K562 (cell line): ENCODE data around the gene SPCS3. TPM values are rescaled to one million over a fixed set of nuclear protein-coding genes. Genes with fewer than 3 reads are reported as not detected.

Experiments used
- ARID1B ChIP-seq: fragments of 450-650 bp; IDR thresholded peaks from 2 replicates; pipeline ENCODE4 v1.6.1; 2016; ENCODE audit warnings: antibody characterized with exemption, mild to moderate bottlenecking, inconsistent platforms
- CCAR2 ChIP-seq: fragments of 200-400 bp; formaldehyde crosslinking; IDR thresholded peaks from 2 replicates; pipeline ENCODE4 v1.6.1; 2017; ENCODE audit warnings: mild to moderate bottlenecking, low read depth, low read length
- CGGBP1 ChIP-seq: fragments of 250-450 bp; sonication (Bioruptor Pico); IDR thresholded peaks from 2 replicates; pipeline ENCODE4 v1.9.0; 2021; ENCODE audit warnings: mild to moderate bottlenecking
- CSDE1 ChIP-seq, 2 experiments: fragments of 450-650 bp; IDR thresholded peaks; 2 replicates each; pipeline ENCODE4 v1.6.1; 2016; ENCODE audit warnings: mild to moderate bottlenecking in 1 of 2
- DPF2 ChIP-seq: fragments of 450-650 bp; IDR thresholded peaks from 2 replicates; pipeline ENCODE4 v1.6.1; 2016
- EZH2 ChIP-seq: IDR thresholded peaks from 2 replicates; pipeline ENCODE4 v1.6.1; 2012; ENCODE audit warnings: low read depth, mild to moderate bottlenecking, inconsistent platforms, low read length, borderline replicate concordance
- HDAC6 ChIP-seq: IDR thresholded peaks from 2 replicates; pipeline ENCODE4 v1.6.1; 2012; ENCODE audit warnings: low read depth, mild to moderate bottlenecking, control low read depth, inconsistent platforms, low read length, moderate library complexity
- HNRNPUL1 ChIP-seq: fragments of 200-400 bp; formaldehyde crosslinking; IDR thresholded peaks from 2 replicates; pipeline ENCODE4 v1.6.1; 2017; ENCODE audit warnings: low read length
- IRF1 ChIP-seq: sonication (generic); formaldehyde crosslinking; IDR thresholded peaks from 2 replicates; pipeline ENCODE4 v1.8.0; 2022; ENCODE audit warnings: missing genetic modification reagents, mild to moderate bottlenecking, borderline replicate concordance
- KDM5B ChIP-seq: fragments of 200-600 bp; sonication (generic); IDR thresholded peaks from 2 replicates; pipeline ENCODE4 v1.6.1; 2012; ENCODE audit warnings: low read depth, mild to moderate bottlenecking, moderate library complexity, low read length, control low read depth, inconsistent platforms; ENCODE audit not compliant: insufficient replicate concordance
- MAFG ChIP-seq: fragments of 450-650 bp; conservative IDR thresholded peaks from 2 replicates; pipeline ENCODE4 v1.6.1; 2016; ENCODE audit warnings: missing genetic modification characterization, missing compliant biosample characterization
- MTA3 ChIP-seq: fragments of 450-650 bp; formaldehyde crosslinking; IDR thresholded peaks from 2 replicates; pipeline ENCODE4 v1.6.1; 2017; ENCODE audit warnings: mild to moderate bottlenecking, borderline replicate concordance
- POLR2B ChIP-seq: fragments of 450-650 bp; IDR thresholded peaks from 2 replicates; pipeline ENCODE4 v1.6.1; 2018; ENCODE audit warnings: low read depth; ENCODE audit not compliant: partially characterized antibody
- POU5F1 ChIP-seq: fragments of 150-350 bp; IDR thresholded peaks from 2 replicates; pipeline ENCODE4 v1.6.1; 2014; ENCODE audit warnings: borderline replicate concordance, low read length, low read depth, mild to moderate bottlenecking; ENCODE audit not compliant: partially characterized antibody
- RFX5 ChIP-seq: IDR thresholded peaks from 2 replicates; pipeline ENCODE4 v1.6.1; 2011; ENCODE audit warnings: low read depth, mild to moderate bottlenecking, improper control_type of control experiment, low read length
- RNF2 ChIP-seq: sonication (generic); IDR thresholded peaks from 2 replicates; pipeline ENCODE4 v1.6.1; 2016
- ZNF12 ChIP-seq: sonication (generic); formaldehyde crosslinking; IDR thresholded peaks from 2 replicates; pipeline ENCODE4 v1.4.0; 2020; ENCODE audit warnings: mild to moderate bottlenecking, missing genetic modification reagents
- ZNF253 ChIP-seq: fragments of 250-450 bp; sonication (Bioruptor Pico); conservative IDR thresholded peaks from 2 replicates; pipeline ENCODE4 v1.6.1; 2021; ENCODE audit warnings: mild to moderate bottlenecking
- ZNF316 ChIP-seq: fragments of 450-650 bp; IDR thresholded peaks from 2 replicates; pipeline ENCODE4 v1.6.1; 2016
- ZNF324 ChIP-seq: fragments of 250-450 bp; sonication (Bioruptor Pico); IDR thresholded peaks from 2 replicates; pipeline ENCODE4 v1.4.0; 2020; ENCODE audit warnings: mild to moderate bottlenecking
- ZNF766 ChIP-seq: fragments of 200-800 bp; sonication (Bioruptor generic); conservative IDR thresholded peaks from 2 replicates; pipeline ENCODE4 v1.6.1; 2016; ENCODE audit warnings: missing genetic modification characterization, missing compliant biosample characterization
- polyA plus RNA-seq, 8 experiments: library from polyadenylated mRNA; depleted of rRNA in 4 of 8; stranded (reverse) in 5 of 8; unstranded in 3 of 8; fragments of >200 nt; fragmentation: Nextera tagmentation in 2 of 8; fragmentation: Illumina TruSeq in 1 of 8; extraction: Ambion mirVana in 2 of 8; extraction: Trizol in 1 of 8; gene quantifications; 2 replicates each; pipeline versions ENCODE4 v1.2.1 to v1.2.3, GENCODE V29; 2011 to 2014; ENCODE audit warnings: inconsistent platforms in 1 of 8, missing spikeins in 1 of 8
- total RNA-seq, 7 experiments: library from RNA; depleted of rRNA in 6 of 7; stranded (reverse); fragments of >200 nt in 6 of 7; fragmentation: Illumina TruSeq in 2 of 7; extraction: Trizol in 2 of 7; gene quantifications; 2 replicates each; pipeline versions ENCODE4 v1.2.1 to v1.2.3, GENCODE V29; 2011 to 2021; ENCODE audit warnings: low replicate concordance in 1 of 7
- TF ChIP-seq, protein P1 (sequence below), 2 experiments: fragments of 450-650 bp; formaldehyde crosslinking in 1 of 2; IDR thresholded peaks; 2 replicates each; pipeline versions ENCODE4 v1.4.0 to v1.6.1; 2014 to 2020; ENCODE audit warnings: mild to moderate bottlenecking in 2 of 2, borderline replicate concordance in 1 of 2, low read depth in 1 of 2

Gene SPCS3
- total and polyA plus RNA-seq, 9 of the 15 experiments (the other 6 are each of a cell fraction or from before 2014, with no cell fraction given): 64.6 to 196 (median 85.4) TPM

DNA sequence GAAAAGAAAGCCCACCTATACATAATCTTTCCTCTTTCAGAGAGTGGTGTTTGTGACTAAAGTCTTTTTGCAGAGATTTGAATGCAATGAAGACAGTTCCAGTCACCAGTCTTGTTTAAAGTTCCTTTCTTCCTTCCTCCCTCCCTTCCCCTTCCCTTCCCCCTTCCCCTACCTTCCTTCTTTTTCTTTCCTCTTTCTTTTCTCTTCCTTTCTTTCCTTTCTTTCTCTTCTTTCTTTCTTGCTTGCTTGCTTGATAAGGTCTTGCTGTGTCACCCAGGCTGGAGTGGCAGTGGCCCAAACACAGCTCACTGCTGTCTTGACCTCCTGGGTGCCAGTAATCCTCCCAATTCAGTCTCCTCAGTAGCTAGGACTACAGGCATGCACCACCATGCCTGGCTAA, 31.7 kb upstream of the SPCS3 start (continued):
- TF ChIP-seq ZNF12: no peak
- peak; percentile 68 for TF ChIP-seq DPF2
- TF ChIP-seq RFX5: no peak
- no peak for TF ChIP-seq RNF2
- no peak for TF ChIP-seq ZNF766 (CRISPR knock-in tag)
- no peak for TF ChIP-seq POU5F1
- TF ChIP-seq CSDE1 (IDR thresholded peaks at IDR 0.05): no peak
- TF ChIP-seq MAFG (tag): peak; percentile 59; the same call in 1 of the 2 replicates
- TF ChIP-seq MTA3: no peak
- TF ChIP-seq ARID1B: peak; percentile 60
- TF ChIP-seq POLR2B: no peak
- no peak for TF ChIP-seq CCAR2
- TF ChIP-seq HNRNPUL1: no peak
- no peak for TF ChIP-seq CGGBP1
- TF ChIP-seq ZNF316: peak; percentile 52
- TF ChIP-seq ZNF253: no peak
- TF ChIP-seq HDAC6: no peak
- no peak for TF ChIP-seq ZNF324 (CRISPR knock-in tag)
- no peak for TF ChIP-seq EZH2
- TF ChIP-seq, protein P1, sequence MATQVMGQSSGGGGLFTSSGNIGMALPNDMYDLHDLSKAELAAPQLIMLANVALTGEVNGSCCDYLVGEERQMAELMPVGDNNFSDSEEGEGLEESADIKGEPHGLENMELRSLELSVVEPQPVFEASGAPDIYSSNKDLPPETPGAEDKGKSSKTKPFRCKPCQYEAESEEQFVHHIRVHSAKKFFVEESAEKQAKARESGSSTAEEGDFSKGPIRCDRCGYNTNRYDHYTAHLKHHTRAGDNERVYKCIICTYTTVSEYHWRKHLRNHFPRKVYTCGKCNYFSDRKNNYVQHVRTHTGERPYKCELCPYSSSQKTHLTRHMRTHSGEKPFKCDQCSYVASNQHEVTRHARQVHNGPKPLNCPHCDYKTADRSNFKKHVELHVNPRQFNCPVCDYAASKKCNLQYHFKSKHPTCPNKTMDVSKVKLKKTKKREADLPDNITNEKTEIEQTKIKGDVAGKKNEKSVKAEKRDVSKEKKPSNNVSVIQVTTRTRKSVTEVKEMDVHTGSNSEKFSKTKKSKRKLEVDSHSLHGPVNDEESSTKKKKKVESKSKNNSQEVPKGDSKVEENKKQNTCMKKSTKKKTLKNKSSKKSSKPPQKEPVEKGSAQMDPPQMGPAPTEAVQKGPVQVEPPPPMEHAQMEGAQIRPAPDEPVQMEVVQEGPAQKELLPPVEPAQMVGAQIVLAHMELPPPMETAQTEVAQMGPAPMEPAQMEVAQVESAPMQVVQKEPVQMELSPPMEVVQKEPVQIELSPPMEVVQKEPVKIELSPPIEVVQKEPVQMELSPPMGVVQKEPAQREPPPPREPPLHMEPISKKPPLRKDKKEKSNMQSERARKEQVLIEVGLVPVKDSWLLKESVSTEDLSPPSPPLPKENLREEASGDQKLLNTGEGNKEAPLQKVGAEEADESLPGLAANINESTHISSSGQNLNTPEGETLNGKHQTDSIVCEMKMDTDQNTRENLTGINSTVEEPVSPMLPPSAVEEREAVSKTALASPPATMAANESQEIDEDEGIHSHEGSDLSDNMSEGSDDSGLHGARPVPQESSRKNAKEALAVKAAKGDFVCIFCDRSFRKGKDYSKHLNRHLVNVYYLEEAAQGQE (IDR thresholded peaks at IDR 0.05; ENCODE audit: borderline replicate concordance): no peak
- TF ChIP-seq, protein P1 (CRISPR knock-in tag; IDR thresholded peaks at IDR 0.05; ENCODE audit: low read depth): no peak
- no peak for TF ChIP-seq KDM5B
- TF ChIP-seq IRF1 (CRISPR knock-in tag): no peak
